ENCODE results near the gene GNA15.
"Not testable (repeated sequence)": the region's sequence is repeated elsewhere in the genome, so short reads cannot be mapped to it uniquely, and the experiment has no call there.

The GNA15 gene

DNA sequence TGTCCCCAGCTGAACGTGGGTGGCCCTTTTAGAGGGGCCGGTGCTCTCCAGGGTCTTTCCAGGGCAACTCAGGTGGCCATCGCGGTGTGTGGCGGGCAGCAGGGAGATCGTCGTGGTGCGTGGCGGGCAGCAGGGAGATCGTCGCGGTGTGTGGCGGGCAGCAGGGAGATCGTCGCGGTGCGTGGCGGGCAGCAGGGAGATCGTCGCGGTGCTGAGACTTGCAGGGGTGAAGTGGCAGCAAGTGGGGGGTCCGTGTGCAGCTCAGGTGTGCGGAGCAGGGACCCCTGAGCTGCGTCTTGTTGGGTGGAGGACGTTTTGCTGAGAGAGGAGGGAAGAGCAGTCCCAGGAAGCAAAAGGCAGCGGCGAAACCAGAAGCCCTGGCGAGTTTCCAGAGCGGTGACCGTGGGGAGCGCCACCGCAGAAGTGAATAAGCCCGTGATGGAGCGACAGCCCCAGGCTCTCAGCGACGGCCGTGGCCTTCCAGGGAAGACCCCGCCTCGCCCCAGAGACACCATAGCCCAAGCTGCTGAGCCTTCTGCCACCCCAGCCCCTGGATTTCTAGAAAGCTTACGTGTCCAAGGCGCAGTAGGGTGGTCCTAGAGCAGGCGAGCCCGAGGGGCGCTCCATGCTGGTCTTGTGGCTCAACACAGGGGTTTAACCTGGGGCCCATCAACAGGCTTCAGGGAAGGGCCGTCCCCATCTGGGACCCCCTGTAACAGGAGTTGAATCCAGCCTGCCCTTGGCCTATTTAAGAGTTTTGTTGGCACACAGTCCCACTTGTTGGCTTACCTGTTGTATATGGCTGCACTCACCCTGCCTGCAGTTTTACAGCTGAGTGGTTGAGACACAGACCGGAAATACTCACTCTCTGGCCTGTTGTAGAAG lies 55.3 kb downstream of the GNA15 start:
- DNase-seq (ENCODE audit: low read depth), result no peak

DNA sequence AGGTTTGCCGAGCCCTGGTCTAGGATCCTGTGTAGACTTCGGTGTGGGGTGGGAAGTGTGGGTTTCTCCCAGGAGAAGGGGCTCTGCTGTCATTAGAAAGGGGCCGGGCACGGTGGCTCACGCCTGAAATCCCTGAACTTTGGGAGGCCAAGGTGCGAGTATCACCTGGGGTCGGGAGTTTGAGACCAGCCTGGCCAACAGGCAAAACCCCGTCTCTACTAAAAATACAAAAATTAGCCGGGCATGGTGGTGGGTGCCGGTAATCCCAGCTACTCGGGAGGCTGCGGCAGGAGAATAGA lies 55.9 kb downstream of the GNA15 start:
- DNase-seq (ENCODE audit: low read depth), result not testable (repeated sequence)

DNA sequence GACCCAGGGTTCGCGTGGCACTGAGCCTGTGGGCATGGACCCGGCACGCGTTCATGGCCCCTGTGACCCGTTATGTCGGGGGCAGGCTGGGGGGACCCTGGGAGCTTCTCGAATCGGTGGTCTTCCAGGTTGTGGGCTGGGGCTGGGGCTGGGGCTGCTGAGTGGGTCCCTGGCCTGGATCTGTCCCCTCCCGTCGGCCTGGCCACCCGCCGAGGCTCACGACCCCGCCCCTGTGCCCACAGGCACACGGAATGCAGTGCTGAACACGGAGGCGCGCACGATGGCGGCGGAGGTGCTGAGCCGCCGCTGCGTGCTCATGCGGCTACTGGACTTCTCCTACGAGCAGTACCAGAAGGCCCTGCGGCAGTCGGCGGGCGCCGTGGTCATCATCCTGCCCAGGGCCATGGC lies 56.4 kb downstream of the GNA15 start:
- no peak for DNase-seq (ENCODE audit: low read depth)

DNA sequence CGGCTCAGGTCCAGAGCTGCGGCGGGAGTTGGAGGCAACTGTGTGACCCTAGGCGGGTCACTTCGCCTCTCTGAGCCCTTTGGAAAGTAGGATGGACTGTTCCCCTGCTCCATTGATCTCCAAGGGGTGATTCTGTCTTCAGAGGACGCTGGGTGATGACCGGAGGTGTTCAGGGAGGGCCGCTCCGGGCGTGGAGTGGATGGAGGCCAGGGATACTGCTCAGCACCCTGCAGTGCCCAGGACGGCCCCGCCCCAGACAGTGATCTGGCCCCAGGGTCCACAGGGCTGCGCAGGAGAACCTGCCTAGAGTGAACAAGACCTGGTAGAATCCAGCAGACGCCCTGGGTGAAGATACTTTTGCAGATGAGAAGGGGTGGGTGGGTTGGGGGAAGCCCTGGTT lies 56.9 kb downstream of the GNA15 start:
- DNase-seq (ENCODE audit: low read depth), result no peak

DNA sequence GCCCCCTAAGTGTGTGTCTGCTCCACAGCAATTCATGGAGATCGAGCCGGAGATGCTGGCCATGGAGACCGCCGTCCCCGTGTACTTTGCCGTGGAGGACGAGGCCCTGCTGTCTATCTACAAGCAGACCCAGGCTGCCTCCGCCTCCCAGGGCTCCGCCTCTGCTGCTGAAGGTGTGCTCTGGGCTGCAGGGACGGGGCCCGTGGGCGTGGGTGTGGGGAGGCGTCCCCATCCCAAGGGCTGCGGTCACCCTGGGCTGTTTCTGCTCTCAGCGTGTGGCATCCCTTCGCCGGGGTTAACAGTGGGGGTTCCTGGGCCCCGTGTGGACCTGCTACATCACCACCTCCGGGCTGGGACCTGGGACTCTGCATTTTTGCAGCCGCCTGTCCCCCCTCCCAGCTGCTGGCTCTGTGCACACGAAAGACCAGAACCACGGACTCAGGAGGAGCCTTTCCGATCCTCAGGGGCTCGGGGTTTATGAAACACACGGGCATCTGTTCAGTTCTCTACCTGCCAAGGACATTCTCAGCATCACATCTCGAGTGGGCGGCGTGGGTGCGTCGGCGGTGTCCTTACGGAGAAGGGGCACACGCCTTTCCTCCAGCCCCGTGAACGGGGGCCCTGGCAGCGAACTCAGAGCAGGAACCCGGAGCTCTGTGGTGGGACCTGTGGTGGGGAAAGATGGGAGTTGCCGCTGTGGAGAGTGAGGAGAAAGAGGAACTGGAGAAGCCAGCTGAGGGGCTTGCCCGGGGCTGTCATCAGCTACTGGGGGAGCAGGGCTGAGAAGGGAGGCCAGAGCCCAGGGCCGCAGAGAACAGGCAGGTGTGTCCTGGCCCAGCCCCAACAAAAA lies 57.6 kb downstream of the GNA15 start:
- no peak for DNase-seq (ENCODE audit: low read depth)

DNA sequence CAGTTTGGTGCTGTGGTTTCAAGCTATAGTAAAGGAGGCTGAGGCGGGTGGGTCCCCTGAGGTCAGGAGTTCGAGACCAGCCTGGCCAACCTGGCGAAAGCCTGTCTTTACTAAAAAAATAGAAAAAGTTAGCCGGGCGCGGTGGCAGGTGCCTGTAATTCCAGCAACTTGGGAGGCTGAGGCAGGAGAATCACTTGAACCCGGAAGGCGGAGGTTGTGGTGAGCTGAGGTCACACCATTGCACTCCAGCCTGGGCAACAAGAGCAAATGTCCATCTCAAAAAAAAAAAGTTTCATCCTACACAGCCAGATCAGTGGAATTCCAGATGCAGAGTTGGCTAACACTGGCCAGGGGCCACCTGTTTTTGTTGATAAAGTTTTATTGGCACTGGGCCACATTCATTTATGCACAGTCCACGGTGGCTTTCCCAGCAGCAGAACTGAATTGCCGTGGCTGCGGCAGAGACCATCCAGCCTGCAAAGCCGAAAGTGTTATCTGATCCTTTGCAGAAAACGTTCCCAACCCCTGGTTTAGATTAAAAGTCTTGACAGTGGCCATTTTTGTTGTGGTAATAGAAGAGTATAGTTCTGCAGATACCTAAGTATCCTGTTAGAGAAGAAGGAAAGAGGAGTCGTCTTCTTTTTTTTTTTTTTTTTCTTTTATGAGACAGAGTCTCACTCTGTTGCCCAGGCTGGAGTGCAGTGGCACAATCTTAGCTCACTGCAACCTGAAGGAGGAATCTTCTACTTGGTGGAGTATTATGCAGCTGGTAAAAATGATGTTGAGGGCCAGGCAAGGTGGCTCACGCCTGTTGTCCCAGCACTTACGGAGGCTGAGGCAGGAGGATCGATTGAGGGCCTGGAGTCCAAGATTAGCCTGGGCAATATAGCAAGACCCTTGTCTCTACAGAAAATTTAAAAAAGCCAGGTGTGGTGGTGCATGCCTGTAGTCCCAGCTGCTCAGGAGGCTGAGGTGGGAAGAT lies 58.6 kb downstream of the GNA15 start:
- no peak for DNase-seq (ENCODE audit: low read depth)

DNA sequence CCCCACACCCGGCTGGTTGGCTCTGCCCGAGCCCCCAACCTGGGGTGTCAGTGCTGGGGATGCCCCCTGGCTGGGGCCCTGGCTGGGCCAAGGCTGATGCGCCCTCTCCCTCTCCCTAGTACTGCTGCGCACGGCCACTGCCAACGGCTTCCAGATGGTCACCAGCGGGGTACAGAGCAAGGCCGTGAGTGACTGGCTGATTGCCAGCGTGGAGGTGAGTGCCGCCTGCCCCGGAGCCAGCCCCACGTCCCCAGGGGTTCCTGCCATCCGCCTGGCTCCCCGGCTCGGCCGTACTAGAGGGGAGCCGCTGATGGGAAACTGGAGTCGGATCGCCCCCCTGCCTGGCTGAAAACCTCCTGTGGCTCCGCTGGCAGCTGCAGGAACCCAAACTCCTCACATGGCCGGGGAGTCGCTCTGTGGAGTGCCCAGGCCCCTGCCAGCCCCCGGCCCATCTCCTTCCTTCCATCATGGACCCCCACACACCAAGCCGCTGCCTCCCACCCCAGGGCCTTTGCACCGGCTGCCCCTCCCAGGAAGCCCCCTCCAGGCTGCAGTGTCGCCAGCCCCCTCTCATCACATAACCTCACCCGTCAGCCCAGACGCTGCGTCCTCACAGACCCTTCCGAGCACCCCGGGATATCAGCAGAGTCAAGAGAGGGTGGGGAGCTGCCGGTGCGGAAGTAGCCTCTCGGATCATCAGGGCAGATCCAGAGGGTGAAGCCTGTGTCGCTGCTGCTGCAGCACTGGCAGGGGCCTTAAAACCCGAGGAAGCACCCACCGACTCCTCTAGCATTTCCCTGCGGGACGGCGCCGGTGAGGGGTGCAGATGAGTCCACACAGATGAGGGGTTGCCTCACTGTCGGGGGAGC lies 60.5 kb downstream of the GNA15 start:
- DNase-seq (ENCODE audit: low read depth), result no peak

DNA sequence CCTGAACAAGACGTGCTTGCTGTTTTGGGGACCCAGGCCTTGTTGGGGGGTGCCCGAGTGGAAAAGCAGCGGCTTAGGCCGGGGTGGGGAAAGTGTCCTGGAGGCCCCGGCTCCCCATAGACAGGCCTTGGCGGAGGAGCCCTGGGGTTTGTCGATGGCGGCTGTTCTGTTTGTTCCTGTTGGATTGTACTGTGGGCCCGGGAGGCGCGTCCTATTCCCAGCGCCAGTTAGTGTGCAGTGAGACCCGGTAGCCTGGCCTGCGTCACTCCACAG lies 61.0 kb downstream of the GNA15 start:
- no peak for DNase-seq (ENCODE audit: low read depth)

DNA sequence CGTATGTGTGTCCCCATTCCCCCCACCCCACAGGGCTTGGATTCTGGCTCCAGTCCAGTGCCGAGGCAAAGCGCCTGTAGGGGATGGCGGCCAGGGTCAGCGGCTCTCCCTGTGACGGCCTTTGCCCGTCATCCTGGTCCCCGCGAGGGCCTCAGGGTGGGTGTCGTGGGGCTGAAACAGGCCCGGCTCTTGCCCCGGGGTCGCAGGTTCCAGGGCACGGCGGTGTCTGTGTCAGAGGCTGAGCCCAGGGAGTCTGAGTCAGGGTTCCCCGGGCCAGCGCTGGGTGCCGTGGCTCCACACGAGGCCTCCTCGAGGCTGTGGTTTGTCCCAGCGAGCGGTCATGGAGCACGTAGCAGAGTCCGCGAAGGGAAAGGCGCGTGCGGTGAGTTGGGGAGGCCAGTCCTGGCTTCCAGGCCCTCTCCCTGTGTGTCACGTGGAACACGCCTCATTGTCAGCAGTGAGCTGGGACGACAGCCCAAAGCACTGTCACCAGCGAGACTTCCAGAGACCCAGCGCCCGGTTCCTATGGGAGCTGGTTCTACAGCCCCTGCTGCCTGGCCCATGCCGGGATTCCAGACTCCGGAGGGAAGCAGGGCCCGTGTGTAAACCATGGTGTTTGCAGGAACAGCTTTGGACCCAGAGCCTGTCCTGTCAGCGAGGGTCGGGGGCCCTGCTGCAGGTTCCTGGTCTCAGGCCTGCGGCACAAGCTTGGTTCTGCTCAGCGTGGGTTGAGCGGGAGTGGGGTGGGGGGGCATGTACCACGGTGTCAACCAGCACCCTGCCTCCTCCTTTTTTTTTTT lies 63.3 kb downstream of the GNA15 start:
- DNase-seq (ENCODE audit: low read depth), result no peak

DNA sequence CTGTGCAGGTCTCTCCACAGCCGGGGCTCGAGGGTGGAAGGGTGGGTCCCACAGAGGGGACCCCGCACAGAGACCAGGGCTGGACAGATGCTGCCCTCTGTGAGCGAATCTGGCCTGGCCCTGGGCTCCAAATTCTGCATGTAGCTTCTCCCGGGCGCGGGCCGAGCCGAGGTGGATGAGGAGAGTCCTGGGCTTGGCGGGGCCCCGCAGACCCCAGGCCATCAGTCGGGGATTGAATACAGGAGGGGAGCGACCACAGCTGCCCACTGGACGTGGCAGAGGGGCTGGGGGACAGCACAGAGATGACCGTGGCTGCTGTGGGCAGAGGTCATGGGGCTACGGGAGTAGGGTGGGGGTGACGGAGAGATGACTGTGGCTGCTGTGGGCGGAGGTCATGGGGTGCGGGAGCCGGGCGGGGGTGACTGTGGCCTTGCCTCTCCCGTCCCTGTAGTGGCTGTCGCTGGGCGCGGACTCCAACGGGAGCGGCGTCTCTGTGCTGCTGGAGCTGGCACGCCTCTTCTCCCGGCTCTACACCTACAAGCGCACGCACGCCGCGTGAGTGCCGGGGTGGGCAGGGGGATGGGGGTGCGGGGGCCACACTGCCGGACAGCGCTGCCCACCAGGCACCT lies 65.4 kb downstream of the GNA15 start:
- no peak for DNase-seq (ENCODE audit: low read depth)

DNA sequence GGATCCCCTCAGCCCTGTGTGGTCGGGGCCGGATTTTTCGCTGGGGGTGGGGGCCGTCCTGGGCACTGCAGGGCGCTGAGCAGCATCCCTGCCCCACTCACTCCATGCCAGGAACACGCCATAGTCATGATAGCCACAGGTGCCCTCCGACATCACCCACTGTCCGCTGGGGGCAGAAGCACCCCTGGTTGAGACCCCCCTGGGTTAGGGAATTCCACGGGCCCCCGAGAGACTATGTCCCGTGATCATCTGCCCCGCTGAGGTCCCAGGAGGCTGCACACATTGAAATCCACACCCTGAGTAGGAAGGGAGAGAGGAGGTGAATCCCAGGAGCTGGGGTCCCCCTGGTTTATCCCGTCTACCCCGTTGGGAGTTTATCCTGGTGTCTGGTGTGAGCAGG lies 66.1 kb downstream of the GNA15 start:
- DNase-seq (ENCODE audit: low read depth), result no peak

DNA sequence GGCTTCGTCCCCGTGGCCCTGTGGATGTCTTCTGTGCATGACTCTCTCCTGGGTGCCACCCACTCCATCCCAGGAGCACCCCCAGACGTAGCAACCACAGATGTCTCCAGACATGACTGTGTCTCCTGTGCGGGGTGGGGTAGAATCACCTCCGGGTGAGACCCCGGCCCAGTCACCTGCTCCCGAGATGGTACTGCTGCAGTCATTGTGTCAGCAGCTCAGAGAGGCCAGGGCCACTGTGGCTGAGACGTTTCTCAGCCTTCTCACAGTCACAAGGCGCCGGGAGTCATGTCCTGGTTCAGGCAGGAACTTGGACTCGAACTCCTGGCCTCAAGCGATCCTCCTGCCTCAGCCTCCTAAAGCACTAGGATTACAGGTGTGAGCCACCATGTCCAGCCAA lies 66.5 kb downstream of the GNA15 start:
- DNase-seq (ENCODE audit: low read depth), result no peak

DNA sequence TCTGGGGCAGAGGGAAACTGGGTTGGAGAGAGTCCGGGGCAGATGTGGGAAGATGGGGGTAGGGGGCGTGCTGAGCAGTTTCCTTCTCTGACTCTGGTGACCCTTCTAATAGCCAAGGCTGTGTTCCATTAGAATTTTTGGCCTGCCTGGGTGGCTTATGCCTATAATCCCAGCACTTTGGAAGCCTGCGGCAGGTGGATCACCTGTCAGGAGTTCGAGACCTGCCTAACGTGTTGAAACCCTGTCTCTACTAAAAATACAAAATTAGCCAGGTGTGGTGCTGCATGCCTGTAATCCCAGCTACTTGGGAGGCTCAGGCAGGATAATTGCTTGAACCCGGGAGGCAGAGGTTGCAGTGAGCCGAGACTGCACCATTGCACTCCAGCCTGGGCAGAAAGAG lies 67.1 kb downstream of the GNA15 start:
- not testable (repeated sequence) for DNase-seq (ENCODE audit: low read depth)

DNA sequence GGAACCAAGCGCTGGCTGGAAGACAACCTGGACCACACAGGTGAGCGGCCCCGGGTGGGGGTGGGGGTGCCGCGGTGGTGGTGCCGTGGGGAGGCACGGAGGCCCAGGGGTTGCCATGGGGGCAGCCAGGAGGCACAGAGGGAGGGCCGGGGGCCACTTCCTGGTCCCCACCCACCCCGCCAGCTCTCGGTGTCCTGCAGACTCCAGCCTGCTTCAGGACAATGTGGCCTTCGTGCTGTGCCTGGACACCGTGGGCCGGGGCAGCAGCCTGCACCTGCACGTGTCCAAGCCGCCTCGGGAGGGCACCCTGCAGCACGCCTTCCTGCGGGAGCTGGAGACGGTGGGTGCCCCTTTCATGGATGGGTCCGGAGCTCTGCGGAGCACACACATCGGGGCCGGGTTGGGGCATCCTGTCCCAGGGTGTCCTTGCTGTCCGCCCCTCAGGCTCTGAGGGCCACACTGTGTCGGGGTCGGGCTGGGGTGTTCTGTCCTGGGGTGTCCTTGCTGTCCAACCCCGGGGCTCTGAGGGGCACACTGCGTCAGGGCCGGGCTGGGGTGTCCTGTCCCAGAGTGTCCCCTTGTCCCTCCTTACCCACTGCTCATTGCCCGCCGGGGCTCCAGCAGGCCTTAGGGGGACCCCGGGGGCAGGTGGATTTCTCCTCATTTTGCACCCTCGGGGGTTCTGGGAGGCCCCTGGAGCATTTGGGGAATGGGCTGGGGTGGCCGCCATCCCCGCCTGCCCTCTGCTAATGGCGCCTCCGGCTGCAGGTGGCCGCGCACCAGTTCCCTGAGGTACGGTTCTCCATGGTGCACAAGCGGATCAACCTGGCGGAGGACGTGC lies 68.2 kb downstream of the GNA15 start:
- no peak for DNase-seq (ENCODE audit: low read depth)

DNA sequence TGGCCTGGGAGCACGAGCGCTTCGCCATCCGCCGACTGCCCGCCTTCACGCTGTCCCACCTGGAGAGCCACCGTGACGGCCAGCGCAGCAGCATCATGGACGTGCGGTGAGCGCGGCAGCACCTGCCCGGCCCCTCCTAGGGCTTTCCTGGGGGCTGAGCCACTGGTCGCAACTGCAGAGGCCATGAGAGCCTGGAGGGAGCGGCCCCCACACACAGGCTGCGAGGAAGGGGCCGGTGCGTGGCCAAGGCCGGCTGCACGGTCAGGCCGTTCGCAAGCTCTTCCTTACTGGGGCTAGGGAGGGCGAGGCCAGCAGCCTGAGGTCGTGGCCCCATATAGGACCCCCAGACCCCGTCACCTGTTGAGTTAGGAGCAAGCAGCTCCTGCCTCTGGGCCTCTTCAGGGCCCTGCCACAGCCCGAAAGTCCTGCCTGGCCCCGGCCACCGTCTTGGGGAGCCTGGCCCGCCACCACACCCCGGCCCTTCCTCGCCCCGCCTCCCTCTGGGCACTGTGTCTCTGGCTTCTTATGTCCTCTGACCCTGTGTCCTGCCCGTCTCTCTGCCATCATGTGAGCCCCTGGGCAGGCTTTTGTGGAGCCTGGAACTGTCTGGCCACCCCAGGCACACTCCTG lies 68.9 kb downstream of the GNA15 start:
- DNase-seq (ENCODE audit: low read depth), result no peak

DNA sequence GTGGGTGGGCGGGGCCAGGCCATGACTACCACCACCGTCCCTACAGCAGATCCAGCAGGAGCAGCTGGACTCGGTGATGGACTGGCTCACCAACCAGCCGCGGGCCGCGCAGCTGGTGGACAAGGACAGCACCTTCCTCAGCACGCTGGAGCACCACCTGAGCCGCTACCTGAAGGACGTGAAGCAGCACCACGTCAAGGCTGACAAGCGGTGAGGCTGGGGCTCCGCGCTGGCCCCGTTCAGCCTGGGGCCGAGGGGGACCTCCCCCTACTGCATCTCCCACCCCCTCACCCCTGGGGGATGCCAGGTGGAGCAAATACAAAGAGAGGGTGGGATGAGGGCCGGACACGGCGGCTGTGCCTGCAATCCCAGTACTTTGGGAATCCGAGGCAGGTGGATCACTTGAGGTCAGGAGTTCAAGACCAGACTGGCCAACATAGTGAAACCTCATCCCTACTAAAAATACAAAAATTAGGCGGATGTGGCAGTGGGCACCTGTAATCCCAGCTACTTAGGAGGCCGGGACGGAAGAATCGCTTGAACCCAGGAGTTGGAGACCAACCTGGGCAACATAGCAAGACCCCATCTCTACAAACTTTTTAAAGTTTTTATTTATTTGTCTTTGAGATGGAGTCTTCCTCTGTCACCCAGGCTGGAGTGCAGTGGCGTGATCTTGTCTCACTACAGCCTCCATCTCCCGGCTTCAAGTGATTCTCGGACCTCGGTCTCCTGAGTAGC lies 70.6 kb downstream of the GNA15 start:
- DNase-seq (ENCODE audit: low read depth), result no peak

DNA sequence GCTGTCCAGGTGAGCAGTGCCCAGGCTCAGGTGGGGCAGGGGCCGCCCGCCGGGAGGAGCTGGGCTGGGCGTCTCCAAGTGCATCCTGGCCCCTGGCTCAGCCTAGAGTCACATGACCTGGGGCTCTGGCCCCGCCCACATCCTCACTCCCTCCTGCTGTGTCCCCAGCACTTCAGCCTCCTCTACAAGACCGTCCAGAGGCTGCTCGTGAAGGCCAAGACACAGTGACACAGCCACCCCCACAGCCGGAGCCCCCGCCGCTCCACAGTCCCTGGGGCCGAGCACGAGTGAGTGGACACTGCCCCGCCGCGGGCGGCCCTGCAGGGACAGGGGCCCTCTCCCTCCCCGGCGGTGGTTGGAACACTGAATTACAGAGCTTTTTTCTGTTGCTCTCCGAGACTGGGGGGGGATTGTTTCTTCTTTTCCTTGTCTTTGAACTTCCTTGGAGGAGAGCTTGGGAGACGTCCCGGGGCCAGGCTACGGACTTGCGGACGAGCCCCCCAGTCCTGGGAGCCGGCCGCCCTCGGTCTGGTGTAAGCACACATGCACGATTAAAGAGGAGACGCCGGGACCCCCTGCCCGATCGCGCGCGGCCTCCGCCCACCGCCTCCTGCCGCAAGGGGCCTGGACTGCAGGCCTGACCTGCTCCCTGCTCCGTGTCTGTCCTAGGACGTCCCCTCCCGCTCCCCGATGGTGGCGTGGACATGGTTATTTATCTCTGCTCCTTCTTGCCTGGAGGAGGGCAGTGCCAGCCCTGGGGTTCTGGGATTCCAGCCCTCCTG lies 71.8 kb downstream of the GNA15 start:
- no peak for DNase-seq (ENCODE audit: low read depth)

All from stimulated activated CD8-positive, alpha-beta memory T cell treated with anti-CD3 and anti-CD28 coated beads, Interleukin-15, amount 100 ng/mL, for 1 hour (primary cell).